CD4-positive, alpha-beta memory T cell (primary cell): Measurements from ENCODE around the gene STX5. TPM values are rescaled to one million over a fixed set of nuclear protein-coding genes. Genes with fewer than 3 reads are reported as not detected.

Experiments used
- CTCF ChIA-PET: fragments of 350-600 bp; sonication (Branson Sonifier 250); formaldehyde crosslinking; loops from one replicate; lab custom pipeline; 2021; ENCODE audit warnings: inconsistent platforms; ENCODE audit not compliant: partially characterized antibody; lab: Charles Lee
- POLR2A ChIA-PET: fragments of 350-600 bp; sonication (Branson Sonifier 250); formaldehyde crosslinking; loops from one replicate; lab custom pipeline; 2021; ENCODE audit not compliant: partially characterized antibody; lab: Charles Lee
- DNase-seq, 5 donors: peaks; one replicate each; pipeline versions ENCODE4 v3.0.0 to v3.0.0-alpha.2; 2020 to 2022; ENCODE audit warnings: mixed read lengths in 1 of 5
- H3K27ac ChIP-seq: one replicate; pipeline ENCODE4 v1.7.0; 2013; ENCODE audit warnings: low read depth, low read length
- H3K27me3 ChIP-seq: 2 replicates; pipeline ENCODE4 v1.7.0; 2013; ENCODE audit warnings: mild to moderate bottlenecking, low read length, moderate library complexity; ENCODE audit not compliant: insufficient read depth
- H3K36me3 ChIP-seq: 2 replicates; pipeline ENCODE4 v1.7.0; 2013; ENCODE audit warnings: mild to moderate bottlenecking, low read length, moderate library complexity; ENCODE audit not compliant: insufficient read depth
- H3K4me1 ChIP-seq: 2 replicates; pipeline ENCODE4 v1.7.0; 2013; ENCODE audit warnings: mild to moderate bottlenecking, low read length, moderate library complexity; ENCODE audit not compliant: insufficient read depth
- H3K4me3 ChIP-seq, 2 donors: one replicate each; pipeline ENCODE4 v1.7.0; 2013; ENCODE audit warnings: low read length in 2 of 2, mild to moderate bottlenecking in 1 of 2
- H3K9me3 ChIP-seq, 2 donors: one replicate each; pipeline ENCODE4 v1.7.0; 2013; ENCODE audit warnings: low read length in 2 of 2, control low read depth in 1 of 2; ENCODE audit not compliant: control insufficient read depth in 1 of 2
- H3K27ac Mint-ChIP-seq, 7 donors: one replicate each; pipeline ENCODE4 v1.8.0; 2020 to 2021; ENCODE audit warnings: mixed read lengths in 7 of 7, mild to moderate bottlenecking in 6 of 7, inconsistent platforms in 3 of 7, moderate library complexity in 3 of 7
- H3K27me3 Mint-ChIP-seq, 2 donors: one replicate each; pipeline ENCODE4 v1.8.0; 2020 to 2021; ENCODE audit warnings: mixed read lengths in 2 of 2
- H3K36me3 Mint-ChIP-seq, 2 donors: one replicate each; pipeline ENCODE4 v1.8.0; 2020 to 2021; ENCODE audit warnings: mixed read lengths in 2 of 2, inconsistent platforms in 1 of 2, mild to moderate bottlenecking in 1 of 2
- H3K4me1 Mint-ChIP-seq, 4 donors: one replicate each; pipeline ENCODE4 v1.8.0; 2020 to 2021; ENCODE audit warnings: mixed read lengths in 4 of 4, mild to moderate bottlenecking in 1 of 4
- H3K4me3 Mint-ChIP-seq, 8 donors: one replicate each; pipeline ENCODE4 v1.8.0; 2020 to 2021; ENCODE audit warnings: mixed read lengths in 8 of 8, mild to moderate bottlenecking in 7 of 8, moderate library complexity in 6 of 8, inconsistent platforms in 3 of 8
- H3K9me3 Mint-ChIP-seq, 8 donors: one replicate each; pipeline ENCODE4 v1.8.0; 2020 to 2021; ENCODE audit warnings: mixed read lengths in 8 of 8, mild to moderate bottlenecking in 5 of 8, inconsistent platforms in 3 of 8, moderate library complexity in 1 of 8
- intact Hi-C: fragments of 100-400 bp; cut with micrococcal nuclease; formaldehyde crosslinking; loops from one replicate; pipeline ENCODE4 v1.15.1; 2023
- polyA plus RNA-seq, 2 donors: library from polyadenylated mRNA; unstranded; fragments of 300-500 nt; fragmentation: Illumina TruSeq; gene quantifications; one replicate each; pipeline ENCODE4 v1.2.3, GENCODE V29; 2021
- total RNA-seq, 2 experiments: library from RNA; stranded (reverse); gene quantifications; one replicate each; pipeline ENCODE4 v1.2.3, GENCODE V29; 2021

Gene STX5
- total and polyA plus RNA-seq, 4 experiments from 2014 or later = 30.4 to 67.9 (median 48.9) TPM

DNA sequence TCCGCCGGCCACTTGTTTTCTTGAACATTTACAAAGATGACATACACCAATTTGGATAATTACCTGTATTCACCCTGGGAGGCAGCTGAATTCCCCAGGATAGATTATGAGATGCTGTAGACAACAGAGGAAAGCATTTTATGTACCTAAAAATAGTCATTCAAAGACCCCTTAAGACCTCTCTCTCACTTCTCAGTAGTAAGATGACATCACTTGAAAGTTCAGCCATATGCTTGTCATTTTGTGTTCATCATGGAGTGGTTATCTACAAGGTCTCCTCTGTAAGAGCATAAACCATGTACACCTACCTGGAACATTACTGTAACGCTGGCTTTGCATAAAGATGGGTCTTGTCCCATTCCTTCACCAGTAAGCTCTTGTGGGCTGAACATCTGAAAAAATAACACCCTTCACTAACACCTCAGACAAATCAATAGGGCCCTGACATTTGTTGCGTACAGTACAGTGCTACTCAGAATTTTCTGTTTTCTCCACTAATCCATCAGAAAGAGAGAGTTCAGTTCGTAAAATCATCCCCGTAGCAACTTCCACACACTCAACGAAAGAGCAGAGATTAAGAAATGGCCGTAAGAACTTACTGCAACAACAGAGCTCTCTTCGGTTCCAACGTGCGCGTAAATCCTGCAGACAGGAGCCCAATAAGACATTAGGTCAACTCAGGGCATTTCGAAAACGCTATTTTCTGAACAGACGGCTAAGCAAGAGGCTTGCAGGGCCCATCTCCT, 23.1 kb upstream of the STX5 start:
- POLR2A ChIA-PET = interaction anchor here (0.6 to 10.3 kb wide), 50 partner anchors 9 to 1890 kb away, joined by 3 to 667 read pairs (median 6); partner anchors contain the start of genes AHNAK, B3GAT3, BSCL2 and C11orf98
- H3K27me3 Mint-ChIP-seq = no peaks in the 10 kb centered on the region

DNA sequence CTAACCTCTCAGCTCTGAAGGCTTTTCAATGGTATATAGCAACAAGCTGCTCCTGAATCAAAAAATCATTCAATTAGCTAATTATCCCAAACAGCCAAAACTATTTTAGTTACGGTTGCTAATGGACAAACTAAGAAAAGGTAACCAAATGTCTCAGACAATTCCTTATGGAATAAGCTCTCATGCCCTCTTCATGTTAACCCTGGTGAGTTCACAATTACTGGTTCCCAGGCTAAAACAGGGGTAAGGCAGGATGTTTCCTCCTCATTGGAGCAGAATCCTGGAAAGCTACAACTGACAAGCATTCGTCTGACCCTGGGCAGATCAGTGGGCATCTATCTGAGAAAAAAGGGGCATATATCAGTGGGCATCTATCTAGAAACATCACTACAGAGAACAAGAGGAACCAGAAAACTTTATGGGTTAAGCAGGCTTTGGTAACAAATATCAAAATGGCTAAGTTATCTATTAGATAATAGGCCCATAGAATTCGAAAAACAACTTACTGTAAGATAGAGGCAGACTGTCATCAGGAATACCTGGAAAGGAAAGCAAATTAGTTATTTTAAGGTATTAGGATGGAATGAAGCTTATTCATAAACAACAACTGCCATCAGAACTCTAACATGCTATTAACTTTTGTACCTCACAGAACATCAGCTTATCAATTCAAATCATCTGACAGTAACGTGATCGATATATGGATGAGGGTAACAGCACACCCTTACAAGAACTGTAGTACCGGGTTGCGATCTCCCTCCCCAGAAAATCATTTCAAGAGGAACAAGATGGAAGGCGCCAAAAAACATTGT, 22.4 kb upstream of the STX5 start:
- H3K4me3 ChIP-seq = peak overlapping the region; percentile 89 to 91
- no peak for DNase-seq
- Mint-ChIP-seq H3K36me3 (peaks cover 33 to 50% of the 10 kb centered on the region in 2 donors), H3K4me1 (peaks cover 41 to 76% (median 58%) of the 10 kb centered on the region in 4 donors), H3K9me3 (peaks cover 0 to 8% (median 0%) of the 10 kb centered on the region in 8 donors), H3K4me3 (peak overlapping the region; percentile 95 to 99 (median 96)), H3K27me3 (no peaks in the 10 kb centered on the region), H3K27ac (peak overlapping the region; percentile 89 to 98 (median 94))
- H3K27me3 ChIP-seq = no peaks in the 10 kb centered on the region
- intact Hi-C loops = loop anchor here (10.0 kb wide), 1 partner anchor 299 kb away; no protein-coding TSS in a partner anchor
- peak overlapping the region; percentile 78 for H3K27ac ChIP-seq
- ChIA-PET CTCF (interaction anchor here (0.7 to 5.2 kb wide), 8 partner anchors 8 to 79 kb away, joined by 3 to 72 read pairs (median 4); partner anchors contain the start of genes SLC3A2, TMEM179B and WDR74), POLR2A (interaction anchor here (0.6 to 10.3 kb wide), 31 partner anchors 11 to 1392 kb away, joined by 3 to 667 read pairs (median 17); partner anchors contain the start of genes AHNAK, BSCL2, C11orf98 and CSKMT)
- H3K4me1 ChIP-seq = peaks cover 57% of the 10 kb centered on the region
- no peaks in the 10 kb centered on the region for H3K9me3 ChIP-seq
- H3K36me3 ChIP-seq = peaks cover 33% of the 10 kb centered on the region

More for the DNA sequence above, 23.1 kb upstream of the STX5 start:
- CTCF ChIA-PET = interaction anchor here (0.6 to 5.2 kb wide), 8 partner anchors 12 to 180 kb away, joined by 3 to 72 read pairs (median 4); partner anchors contain the start of genes SLC3A2, TMEM179B and WDR74
- peaks cover 33% of the 10 kb centered on the region for H3K36me3 ChIP-seq
- H3K9me3 ChIP-seq = no peaks in the 10 kb centered on the region
- no peak for DNase-seq
- Mint-ChIP-seq H3K36me3 (peaks cover 33 to 50% of the 10 kb centered on the region in 2 donors), H3K4me3 (peak overlapping the region; percentile 95 to 99 (median 96)), H3K27ac (peak overlapping the region; percentile 93 to 98 (median 95)), H3K4me1 (peaks cover 41 to 74% (median 57%) of the 10 kb centered on the region in 4 donors), H3K9me3 (peaks cover 0 to 8% (median 0%) of the 10 kb centered on the region in 8 donors)
- H3K4me1 ChIP-seq = peaks cover 57% of the 10 kb centered on the region
- intact Hi-C loops = loop anchor here (1.0 to 10.0 kb wide), 4 partner anchors 13 to 300 kb away; partner anchors contain the start of genes TMEM179B and TMEM223
- peak overlapping the region; percentile 89 to 91 for H3K4me3 ChIP-seq
- H3K27me3 ChIP-seq = no peaks in the 10 kb centered on the region
- H3K27ac ChIP-seq = peak overlapping the region; percentile 78

DNA sequence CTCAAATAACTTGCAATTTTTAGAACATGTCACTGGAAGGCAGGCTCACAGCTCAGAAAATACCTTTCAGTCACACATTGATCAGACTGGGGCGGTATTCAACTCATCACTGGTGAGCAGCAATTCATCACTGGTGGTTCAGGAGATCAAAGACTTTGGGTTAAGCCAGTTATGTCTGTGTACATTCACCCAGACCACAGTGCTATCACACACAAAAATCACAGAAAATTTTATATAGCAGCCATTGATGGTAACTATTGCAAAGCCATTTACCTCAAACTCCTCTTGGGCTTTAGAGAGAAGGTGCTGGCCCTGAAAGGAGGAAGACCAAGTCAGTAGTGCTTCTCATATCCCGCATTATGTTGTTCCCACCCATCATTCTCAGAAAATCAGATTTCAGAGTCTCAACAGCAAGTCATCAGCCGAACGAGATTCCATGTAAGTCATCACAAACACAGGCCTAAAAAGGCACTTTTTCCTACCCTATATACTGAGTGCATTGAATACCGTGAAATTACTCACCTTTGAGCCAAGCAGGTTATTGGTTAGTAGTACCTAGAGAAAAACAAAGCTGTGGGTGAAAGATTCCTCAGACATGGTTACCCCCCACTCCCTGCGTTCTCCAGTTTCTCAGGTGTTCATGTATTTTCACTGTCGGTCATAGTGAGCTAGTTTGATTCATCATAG, 21.6 kb upstream of the STX5 start:
- Mint-ChIP-seq H3K27ac (peak overlapping the region; percentile 84 to 97 (median 93)), H3K36me3 (peaks cover 33 to 50% of the 10 kb centered on the region in 2 donors), H3K4me1 (peaks cover 43 to 76% (median 59%) of the 10 kb centered on the region in 4 donors), H3K9me3 (peaks cover 0 to 8% (median 0%) of the 10 kb centered on the region in 8 donors), H3K4me3 (peak overlapping the region; percentile 95 to 99 (median 96)), H3K27me3 (no peaks in the 10 kb centered on the region)
- peak overlapping the region; percentile 89 to 91 for H3K4me3 ChIP-seq
- ChIA-PET CTCF (interaction anchor here (0.7 to 5.2 kb wide), 7 partner anchors 8 to 67 kb away, joined by 3 to 72 read pairs (median 4); partner anchors contain the start of genes SLC3A2, TMEM179B and WDR74), POLR2A (interaction anchor here (0.6 to 10.3 kb wide), 20 partner anchors 10 to 300 kb away, joined by 3 to 667 read pairs (median 32); partner anchors contain the start of genes C11orf98, CSKMT, EEF1G and GNG3)
- peak in 4 of 5 donors; percentile 34 to 75 (median 42) for DNase-seq
- H3K36me3 ChIP-seq = peaks cover 33% of the 10 kb centered on the region
- no peaks in the 10 kb centered on the region for H3K9me3 ChIP-seq
- H3K4me1 ChIP-seq = peaks cover 57% of the 10 kb centered on the region
- intact Hi-C loops = loop anchor here (10.0 kb wide), 1 partner anchor 299 kb away; no protein-coding TSS in a partner anchor
- H3K27ac ChIP-seq = peak overlapping the region; percentile 78
- no peaks in the 10 kb centered on the region for H3K27me3 ChIP-seq

DNA sequence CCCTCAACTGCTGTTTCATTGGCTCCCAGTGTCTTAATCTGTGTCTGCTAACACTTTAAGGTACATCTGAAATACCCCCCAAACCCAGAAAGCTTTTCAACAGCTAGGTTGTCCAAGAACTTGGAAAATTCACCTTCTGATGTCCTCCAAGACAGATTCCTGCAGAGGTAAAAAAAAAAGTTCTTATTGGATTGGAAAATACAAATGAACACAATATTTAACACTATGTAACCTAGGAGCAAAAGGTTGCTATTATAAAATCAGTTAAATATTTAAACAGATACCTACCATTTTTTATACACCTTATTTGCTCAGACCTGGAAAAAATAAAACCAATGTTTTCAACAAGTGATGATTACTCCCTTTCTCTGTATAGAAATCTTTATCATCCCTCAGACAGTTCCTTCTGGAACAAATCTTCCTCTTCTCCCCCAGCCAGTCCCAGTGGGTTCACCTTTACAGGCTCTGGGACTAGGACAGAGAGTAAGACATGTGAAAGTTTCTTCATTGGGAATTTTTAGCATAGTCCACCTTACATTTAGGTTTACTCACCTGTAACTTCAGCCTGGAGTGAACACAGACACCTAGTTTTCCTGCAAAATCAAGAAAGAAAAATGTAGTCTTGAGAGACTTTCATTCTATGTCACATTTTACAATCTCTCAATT, 20.8 kb upstream of the STX5 start:
- Histone ChIP-seq H3K36me3 (peaks cover 33% of the 10 kb centered on the region), H3K27ac (peak overlapping the region; percentile 78), H3K4me1 (peaks cover 56% of the 10 kb centered on the region), H3K4me3 (no peak overlapping the region), H3K9me3 (no peaks in the 10 kb centered on the region), H3K27me3 (no peaks in the 10 kb centered on the region)
- intact Hi-C loops = loop anchor here (10.0 kb wide), 1 partner anchor 298 kb away; no protein-coding TSS in a partner anchor
- no peak for DNase-seq
- CTCF ChIA-PET = no interaction called here
- POLR2A ChIA-PET = interaction anchor here (1.4 to 10.3 kb wide), 11 partner anchors 9 to 300 kb away, joined by 3 to 667 read pairs (median 24); partner anchors contain the start of genes EEF1G, GNG3, LBHD1 and MTA2
- peak overlapping the region in 6 of 8 donors; percentile 95 to 99 (median 96) for H3K4me3 Mint-ChIP-seq
- peak overlapping the region; percentile 48 to 97 (median 93) for H3K27ac Mint-ChIP-seq
- no peaks in the 10 kb centered on the region for H3K27me3 Mint-ChIP-seq
- H3K9me3 Mint-ChIP-seq = peaks cover 0 to 8% (median 0%) of the 10 kb centered on the region in 8 donors
- H3K4me1 Mint-ChIP-seq = peaks cover 41 to 71% (median 56%) of the 10 kb centered on the region in 4 donors
- peaks cover 33 to 50% of the 10 kb centered on the region in 2 donors for H3K36me3 Mint-ChIP-seq

DNA sequence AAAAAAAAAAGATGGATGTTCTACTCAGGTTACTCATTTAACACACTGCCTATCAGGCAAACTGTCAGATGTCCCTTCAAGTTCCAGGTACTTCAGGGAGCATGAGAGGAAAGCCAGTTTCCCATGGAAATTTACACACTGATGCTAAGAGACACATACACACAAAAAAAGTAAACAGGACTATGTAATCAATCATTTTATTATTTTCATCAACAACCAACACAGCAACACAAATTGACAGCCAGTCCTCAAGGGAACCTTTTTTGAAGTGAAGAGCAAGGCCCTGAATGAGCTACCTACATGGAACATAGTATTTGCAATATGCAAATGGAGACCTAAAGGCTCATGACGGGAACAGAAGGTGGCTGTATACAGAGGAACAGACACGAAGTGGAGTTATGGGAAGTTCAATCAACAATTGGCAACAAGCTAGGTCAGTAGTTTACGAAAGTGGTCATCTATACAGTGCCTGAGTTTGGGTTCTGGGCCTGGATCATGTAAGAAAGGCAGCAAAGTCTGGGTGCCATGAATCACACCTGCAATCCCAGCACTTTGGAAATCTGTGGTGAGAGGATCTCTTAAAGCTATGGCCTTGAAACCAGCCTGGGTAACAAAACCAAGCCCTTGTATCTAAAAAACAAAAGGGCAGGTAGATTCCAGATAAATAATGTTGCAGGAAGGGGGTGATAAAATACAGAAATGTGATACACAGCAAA, 20.1 kb upstream of the STX5 start:
- Mint-ChIP-seq H3K4me1 (peaks cover 41 to 68% (median 52%) of the 10 kb centered on the region in 4 donors), H3K4me3 (peak overlapping the region in 5 of 8 donors; percentile 6 to 69 (median 43)), H3K27me3 (no peaks in the 10 kb centered on the region), H3K27ac (peak overlapping the region; percentile 48 to 93 (median 82)), H3K36me3 (peaks cover 33 to 50% of the 10 kb centered on the region in 2 donors), H3K9me3 (peaks cover 0 to 8% (median 0%) of the 10 kb centered on the region in 8 donors)
- intact Hi-C loops = loop anchor here (10.0 kb wide), 1 partner anchor 297 kb away; no protein-coding TSS in a partner anchor
- H3K4me3 ChIP-seq = no peak overlapping the region
- no peaks in the 10 kb centered on the region for H3K9me3 ChIP-seq
- DNase-seq = no peak
- H3K4me1 ChIP-seq = peaks cover 49% of the 10 kb centered on the region
- CTCF ChIA-PET = no interaction called here
- POLR2A ChIA-PET = interaction anchor here (1.1 to 10.3 kb wide), 10 partner anchors 9 to 278 kb away, joined by 3 to 667 read pairs (median 23); partner anchors contain the start of genes EEF1G, GNG3, LBHD1 and SLC3A2
- H3K27me3 ChIP-seq = no peaks in the 10 kb centered on the region
- H3K27ac ChIP-seq = no peak overlapping the region
- peaks cover 33% of the 10 kb centered on the region for H3K36me3 ChIP-seq
